Mucosa of stomach (tissue), 1 donor: ENCODE data around the gene KIF5A.

ENCODE experiments used
- H3K27me3 ChIP-seq: one replicate; pipeline ENCODE4 v1.7.0; 2013; ENCODE audit warnings: mild to moderate bottlenecking, low read length; ENCODE audit not compliant: control insufficient read depth, insufficient read depth
- H3K36me3 ChIP-seq: one replicate; pipeline ENCODE4 v1.7.0; 2013; ENCODE audit warnings: low read length; ENCODE audit not compliant: control insufficient read depth, insufficient read depth
- H3K4me1 ChIP-seq: one replicate; pipeline ENCODE4 v1.7.0; 2013; ENCODE audit warnings: mild to moderate bottlenecking, low read length; ENCODE audit not compliant: control insufficient read depth, insufficient read depth
- H3K4me3 ChIP-seq: one replicate; pipeline ENCODE4 v1.7.0; 2013; ENCODE audit warnings: low read length
- H3K9ac ChIP-seq: one replicate; pipeline ENCODE4 v1.7.0; 2013; ENCODE audit warnings: mild to moderate bottlenecking, low read length, moderate library complexity
- H3K9me3 ChIP-seq: one replicate; pipeline ENCODE4 v1.7.0; 2013; ENCODE audit warnings: mild to moderate bottlenecking, low read length, moderate library complexity; ENCODE audit not compliant: control insufficient read depth
- donor health status: Pancreatic carcinoma.

Gene KIF5A

DNA sequence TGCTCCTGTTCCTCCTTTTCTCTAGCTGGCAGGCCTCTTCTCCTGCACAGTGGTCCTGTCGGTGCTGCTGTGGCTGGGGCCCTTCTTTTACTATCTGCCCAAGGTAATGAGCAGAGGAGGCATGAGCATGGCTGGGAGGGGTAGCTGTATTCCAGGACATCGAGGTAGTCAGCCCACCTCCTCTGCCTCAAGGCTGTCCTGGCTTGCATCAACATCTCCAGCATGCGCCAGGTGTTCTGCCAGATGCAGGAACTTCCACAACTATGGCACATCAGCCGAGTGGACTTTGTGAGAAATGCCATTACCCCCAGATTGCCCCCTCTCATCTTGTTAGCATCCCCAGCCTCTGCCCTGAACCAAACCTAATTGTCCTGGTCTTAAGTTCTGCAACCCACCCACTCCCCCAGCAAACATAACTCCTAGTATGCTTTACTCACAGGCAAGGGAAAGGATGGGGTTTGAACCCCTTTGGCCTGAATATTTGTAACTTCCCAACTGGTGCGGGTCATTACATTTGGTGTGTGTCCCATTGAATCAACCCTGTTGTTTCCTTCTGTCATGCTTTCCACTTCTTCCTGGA, 74.1 kb downstream of the KIF5A start:
- Histone ChIP-seq H3K4me1 (peaks cover 30% of the 10 kb centered on the region), H3K36me3 (no peaks in the 10 kb centered on the region), H3K4me3 (no peak overlapping the region), H3K9ac (no peak overlapping the region), H3K9me3 (no peaks in the 10 kb centered on the region), H3K27me3 (peaks cover 98% of the 10 kb centered on the region)

DNA sequence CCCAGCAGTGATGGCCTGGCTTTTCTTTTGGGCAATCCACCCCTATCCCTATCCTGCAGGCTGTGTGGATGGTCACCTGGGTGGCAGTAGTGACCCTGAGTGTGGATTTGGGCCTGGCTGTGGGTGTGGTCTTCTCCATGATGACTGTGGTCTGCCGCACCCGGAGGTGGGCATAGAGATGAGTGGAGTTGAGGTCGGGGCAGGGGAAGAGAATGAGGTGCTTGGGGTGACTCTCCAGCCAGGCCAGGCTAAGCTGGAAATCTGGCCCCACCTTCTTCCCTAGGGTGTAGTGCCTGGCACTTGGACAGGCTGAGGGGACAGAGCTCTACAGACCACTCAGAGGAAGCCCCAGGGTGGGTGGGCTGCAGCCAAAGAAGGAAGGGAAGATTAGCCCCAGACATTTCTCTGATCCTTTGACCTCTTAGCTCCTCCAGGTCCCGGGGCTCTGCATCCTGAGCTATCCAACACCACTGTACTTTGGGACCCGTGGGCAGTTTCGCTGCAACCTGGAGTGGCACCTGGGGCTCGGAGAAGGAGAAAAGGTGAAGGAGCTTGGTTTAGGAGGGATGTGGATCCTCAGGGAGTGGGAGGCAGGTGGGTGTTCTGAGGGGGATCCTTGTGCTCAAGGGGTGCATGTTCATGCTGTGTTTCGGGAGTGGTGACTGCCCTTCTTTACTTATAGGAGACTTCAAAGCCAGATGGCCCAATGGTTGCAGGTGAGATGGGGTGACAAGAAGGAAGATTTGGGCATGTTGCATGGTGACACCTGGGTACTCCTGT, 74.8 kb downstream of the KIF5A start:
- Histone ChIP-seq H3K9ac (no peak overlapping the region), H3K9me3 (no peaks in the 10 kb centered on the region), H3K36me3 (no peaks in the 10 kb centered on the region), H3K27me3 (peaks cover 95% of the 10 kb centered on the region), H3K4me1 (peaks cover 25% of the 10 kb centered on the region), H3K4me3 (no peak overlapping the region)

DNA sequence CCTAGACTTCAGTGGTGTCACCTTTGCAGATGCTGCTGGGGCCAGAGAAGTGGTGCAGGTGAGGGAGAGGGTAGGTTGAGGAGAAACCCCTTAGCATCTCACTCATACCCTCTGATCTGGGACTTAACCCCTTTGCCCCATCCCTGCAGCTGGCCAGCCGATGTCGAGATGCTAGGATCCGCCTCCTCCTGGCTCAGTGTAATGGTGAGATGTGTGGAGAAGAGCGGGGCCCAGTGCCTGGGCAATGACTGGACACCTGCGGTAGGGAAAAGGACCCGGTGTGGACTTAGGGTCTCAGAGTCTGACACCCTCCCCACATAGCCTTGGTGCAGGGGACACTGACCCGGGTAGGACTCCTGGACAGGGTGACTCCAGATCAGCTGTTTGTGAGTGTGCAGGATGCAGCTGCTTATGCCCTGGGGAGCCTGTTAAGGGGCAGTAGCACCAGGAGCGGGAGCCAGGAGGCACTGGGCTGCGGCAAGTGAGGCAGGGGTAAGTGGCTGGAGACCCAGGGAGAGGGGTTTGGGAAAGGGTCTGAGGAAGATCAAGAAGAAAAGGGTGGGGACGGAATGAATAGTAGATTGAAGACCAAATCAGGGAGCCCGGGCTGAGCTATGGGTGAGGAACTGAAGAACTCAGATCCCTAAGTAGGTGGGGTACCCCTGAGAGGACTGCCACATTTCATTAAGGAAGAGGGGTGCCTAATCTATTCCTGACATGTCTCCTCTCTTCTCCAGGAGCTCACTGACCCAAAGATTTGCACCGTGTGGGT, 75.6 kb downstream of the KIF5A start:
- Histone ChIP-seq H3K9me3 (no peaks in the 10 kb centered on the region), H3K27me3 (peaks cover 95% of the 10 kb centered on the region), H3K36me3 (no peaks in the 10 kb centered on the region), H3K4me1 (peaks cover 22% of the 10 kb centered on the region), H3K4me3 (no peak overlapping the region), H3K9ac (no peak overlapping the region)

DNA sequence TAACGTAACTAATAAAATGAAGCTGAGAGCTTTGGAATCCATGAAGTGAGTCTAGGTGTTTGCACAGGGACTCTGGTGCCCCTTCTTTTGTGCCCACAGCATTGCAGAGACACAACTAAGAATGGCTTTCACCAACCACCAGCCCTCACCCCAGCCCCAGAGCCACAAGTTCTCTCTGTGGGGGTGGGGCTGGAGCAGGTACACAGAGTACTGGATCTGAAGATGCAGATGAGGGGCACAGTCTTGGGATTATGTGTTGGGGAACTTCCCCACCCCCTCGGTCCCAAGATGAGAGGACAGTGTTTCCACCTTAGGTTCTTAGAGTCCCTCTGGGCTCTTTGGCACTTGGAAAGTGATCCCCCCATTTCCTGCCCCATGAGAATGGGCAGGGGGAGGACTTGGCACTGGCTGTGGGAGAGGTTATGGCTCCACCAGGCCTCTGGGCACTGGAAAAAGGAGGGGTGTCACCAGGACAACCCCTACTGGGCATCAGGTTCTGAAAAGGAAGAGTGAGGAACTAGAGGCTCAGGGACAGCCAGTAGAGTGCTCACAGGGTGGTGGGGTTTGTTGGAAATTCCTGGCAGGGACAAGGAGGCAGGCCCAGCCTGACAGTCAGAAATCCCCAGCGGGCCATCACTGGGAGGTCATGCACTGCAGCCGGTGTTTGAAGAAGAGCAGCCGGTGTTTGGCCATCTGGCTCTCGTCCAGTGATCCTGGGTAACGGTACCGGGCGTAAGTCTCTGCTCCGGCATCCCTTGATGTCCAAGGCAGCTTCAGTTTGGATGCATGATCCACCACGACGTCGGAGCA, 76.5 kb downstream of the KIF5A start:
- peaks cover 95% of the 10 kb centered on the region for H3K27me3 ChIP-seq
- peaks cover 15% of the 10 kb centered on the region for H3K4me1 ChIP-seq

DNA sequence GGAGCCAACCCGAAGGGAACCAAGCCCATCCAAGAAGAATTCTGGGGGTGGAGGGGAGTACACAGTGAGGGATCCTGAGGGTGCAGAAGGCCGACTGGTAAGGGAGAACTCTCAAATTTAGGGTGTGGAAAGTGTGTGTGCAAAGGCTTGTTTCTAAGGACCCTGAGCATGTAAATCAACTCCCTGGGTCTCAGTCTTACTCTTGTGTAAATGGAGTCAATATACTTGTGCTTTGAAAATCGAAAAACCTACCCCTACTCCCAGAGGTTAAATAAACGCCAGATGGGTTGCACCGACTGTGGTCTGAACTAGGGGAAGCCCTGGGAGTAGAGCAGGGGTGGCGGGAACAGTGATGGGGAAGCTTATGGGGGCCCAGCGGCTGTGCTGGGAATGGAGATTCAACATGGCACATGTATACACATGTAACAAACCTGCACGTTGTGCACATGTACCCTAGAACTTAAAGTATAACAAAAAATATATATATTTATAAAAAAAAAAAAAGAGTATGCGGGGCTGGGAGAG, 77.1 kb downstream of the KIF5A start:
- Histone ChIP-seq H3K36me3 (no peaks in the 10 kb centered on the region), H3K4me1 (peaks cover 8% of the 10 kb centered on the region), H3K4me3 (no peak overlapping the region), H3K9ac (no peak overlapping the region), H3K9me3 (no peaks in the 10 kb centered on the region), H3K27me3 (peaks cover 95% of the 10 kb centered on the region)

More for the DNA sequence above, 76.5 kb downstream of the KIF5A start:
- no peaks in the 10 kb centered on the region for H3K9me3 ChIP-seq
- no peak overlapping the region for H3K4me3 ChIP-seq
- no peaks in the 10 kb centered on the region for H3K36me3 ChIP-seq
- no peak overlapping the region for H3K9ac ChIP-seq

DNA sequence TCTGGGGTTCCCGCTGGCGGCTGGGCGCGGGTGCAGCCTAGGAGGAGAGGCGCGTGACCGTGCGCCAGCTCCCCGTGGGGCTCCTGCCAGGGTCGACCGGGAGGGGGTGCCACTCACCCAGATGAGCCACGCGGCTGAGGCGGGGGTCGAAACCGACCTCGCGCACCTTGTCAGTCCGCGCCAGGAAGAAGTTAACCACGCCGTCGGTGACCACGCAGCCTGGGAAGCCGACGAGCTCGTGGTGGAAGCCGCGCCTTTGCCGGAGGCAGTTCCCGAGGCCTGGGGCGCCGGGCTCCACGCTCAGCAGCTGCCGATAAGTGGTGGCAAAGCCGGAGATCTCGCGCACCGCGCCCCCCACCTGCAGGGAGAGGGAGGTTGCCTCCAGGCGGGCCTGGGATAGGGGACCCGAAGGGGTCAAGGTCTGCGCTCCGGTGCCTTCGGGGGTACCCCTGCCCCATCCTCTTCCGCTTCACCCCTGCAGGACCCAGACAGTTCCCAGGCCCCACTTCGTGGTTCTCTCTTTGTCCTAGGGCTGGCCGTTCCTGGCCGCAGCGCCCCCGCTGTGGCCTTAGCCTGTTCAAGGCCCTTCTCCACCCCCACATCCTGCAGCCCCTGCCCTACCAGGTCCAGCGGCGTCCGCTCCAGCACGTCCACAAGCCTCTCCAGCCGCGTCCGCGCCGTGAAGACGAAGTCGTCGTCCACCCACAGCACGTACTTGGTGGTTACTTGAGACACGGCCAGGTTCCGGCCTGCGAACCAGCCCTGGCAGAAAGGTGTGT, 77.8 kb downstream of the KIF5A start:
- no peak overlapping the region for H3K9ac ChIP-seq
- H3K4me1 ChIP-seq, result peaks cover 11% of the 10 kb centered on the region
- H3K4me3 ChIP-seq, result no peak overlapping the region
- H3K36me3 ChIP-seq, result no peaks in the 10 kb centered on the region
- peaks cover 94% of the 10 kb centered on the region for H3K27me3 ChIP-seq
- H3K9me3 ChIP-seq, result no peaks in the 10 kb centered on the region

DNA sequence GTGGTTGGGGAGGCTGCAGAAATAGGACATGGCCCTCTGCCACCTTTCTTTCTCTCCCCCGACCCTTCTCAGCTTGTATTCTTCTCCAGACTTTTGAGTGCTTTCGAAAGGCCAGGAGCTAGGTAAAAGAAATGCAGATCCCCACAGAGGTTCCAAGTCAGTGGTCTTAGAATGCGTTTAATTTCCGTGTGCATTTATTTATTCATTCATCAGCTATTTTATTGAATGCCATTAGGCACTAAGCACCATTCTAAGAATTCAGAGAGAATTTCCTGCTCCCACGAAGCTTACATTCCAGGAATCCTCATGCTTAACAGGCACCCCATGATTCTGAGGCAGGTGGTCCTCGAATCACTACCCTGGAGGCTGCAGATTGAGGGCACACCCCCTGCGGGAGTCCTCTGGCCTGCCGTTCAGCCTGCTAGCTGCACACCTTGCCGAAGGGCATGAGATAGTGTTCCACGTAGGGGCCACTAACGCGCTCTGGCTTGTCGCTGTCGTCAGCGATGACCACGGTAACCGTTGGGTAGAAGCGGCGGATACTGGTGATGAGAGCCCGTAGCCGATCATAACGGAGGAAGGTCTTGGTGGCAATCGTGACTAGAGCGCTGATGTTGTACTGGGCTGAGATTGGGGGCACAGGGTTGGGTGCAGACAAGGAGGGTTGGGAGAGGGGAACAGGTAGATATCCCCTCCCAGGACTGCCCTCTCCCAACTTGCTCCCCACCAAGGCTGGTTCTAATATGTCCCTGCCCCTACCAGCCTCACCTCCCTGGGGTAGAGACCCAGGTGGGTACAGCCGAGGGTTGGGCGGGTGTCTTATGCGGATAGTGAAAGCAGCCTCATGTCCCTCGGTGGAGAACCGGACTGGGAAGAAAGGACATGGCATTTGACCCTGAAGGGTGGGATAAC, 78.7 kb downstream of the KIF5A start:
- Histone ChIP-seq H3K27me3 (peaks cover 95% of the 10 kb centered on the region), H3K36me3 (no peaks in the 10 kb centered on the region)

DNA sequence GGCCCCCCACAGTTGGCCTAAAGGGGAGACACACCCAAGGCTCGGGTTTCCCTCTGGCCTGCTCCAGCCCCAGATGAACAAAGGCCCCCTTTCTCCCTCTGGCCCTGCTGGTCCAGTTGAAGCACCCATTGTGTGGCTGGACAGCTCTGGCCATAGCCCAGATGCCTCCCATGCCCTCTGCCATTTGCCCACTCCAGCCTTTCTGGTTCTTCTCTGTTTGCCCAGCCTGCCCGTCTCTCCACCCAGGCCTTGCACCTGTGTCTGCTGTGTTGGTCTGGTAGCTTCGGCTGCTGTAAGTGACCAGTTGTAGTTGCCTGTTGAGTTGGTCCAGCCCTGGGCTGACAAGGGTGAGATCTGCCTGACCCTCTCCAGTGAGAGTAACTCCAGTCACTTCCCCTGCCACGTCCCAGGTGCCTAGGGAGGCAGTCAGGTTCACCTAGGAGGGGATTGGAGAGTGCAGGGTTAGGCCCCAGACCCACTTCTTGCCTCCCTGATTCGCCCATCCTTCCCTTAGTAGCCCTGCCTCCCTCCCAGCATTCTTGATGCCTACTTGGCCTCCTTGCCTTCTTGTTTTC, 80.1 kb downstream of the KIF5A start:
- H3K9me3 ChIP-seq, result no peaks in the 10 kb centered on the region
- H3K36me3 ChIP-seq, result no peaks in the 10 kb centered on the region
- no peak overlapping the region for H3K4me3 ChIP-seq
- H3K4me1 ChIP-seq, result peaks cover 17% of the 10 kb centered on the region
- H3K9ac ChIP-seq, result no peak overlapping the region
- peaks cover 89% of the 10 kb centered on the region for H3K27me3 ChIP-seq

More for the DNA sequence above, 78.7 kb downstream of the KIF5A start:
- Histone ChIP-seq H3K9me3 (no peaks in the 10 kb centered on the region), H3K9ac (no peak overlapping the region), H3K4me3 (no peak overlapping the region), H3K4me1 (peaks cover 17% of the 10 kb centered on the region)

DNA sequence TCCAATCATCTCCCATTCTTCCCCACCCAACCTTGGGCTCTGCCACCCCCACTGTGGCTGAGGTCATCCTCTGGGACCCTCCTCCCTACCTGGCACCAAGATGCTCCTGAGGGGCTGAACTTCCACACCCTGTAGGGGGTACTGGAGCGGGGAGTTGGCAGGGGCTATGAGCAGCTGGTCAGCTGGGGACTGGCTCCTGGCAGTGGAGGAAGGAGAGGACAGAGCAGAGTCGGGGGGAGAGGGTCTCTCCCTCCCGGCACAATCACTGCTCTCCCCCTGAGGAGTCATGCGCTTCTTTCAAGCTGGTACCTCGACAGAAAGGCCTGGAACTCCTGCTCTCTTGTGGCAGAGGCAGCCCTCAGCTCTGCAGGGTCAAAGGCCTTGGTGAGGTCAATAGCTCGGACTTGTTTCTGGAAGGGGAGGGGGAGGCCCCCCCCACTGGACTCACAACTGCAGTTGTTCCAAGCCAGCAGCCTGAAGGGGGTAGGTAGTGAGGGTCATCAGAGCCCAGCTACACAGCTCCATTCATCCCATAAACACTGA, 81.1 kb downstream of the KIF5A start:
- Histone ChIP-seq H3K4me1 (peaks cover 17% of the 10 kb centered on the region), H3K9me3 (no peaks in the 10 kb centered on the region), H3K4me3 (no peak overlapping the region), H3K36me3 (no peaks in the 10 kb centered on the region), H3K27me3 (peaks cover 81% of the 10 kb centered on the region), H3K9ac (no peak overlapping the region)

DNA sequence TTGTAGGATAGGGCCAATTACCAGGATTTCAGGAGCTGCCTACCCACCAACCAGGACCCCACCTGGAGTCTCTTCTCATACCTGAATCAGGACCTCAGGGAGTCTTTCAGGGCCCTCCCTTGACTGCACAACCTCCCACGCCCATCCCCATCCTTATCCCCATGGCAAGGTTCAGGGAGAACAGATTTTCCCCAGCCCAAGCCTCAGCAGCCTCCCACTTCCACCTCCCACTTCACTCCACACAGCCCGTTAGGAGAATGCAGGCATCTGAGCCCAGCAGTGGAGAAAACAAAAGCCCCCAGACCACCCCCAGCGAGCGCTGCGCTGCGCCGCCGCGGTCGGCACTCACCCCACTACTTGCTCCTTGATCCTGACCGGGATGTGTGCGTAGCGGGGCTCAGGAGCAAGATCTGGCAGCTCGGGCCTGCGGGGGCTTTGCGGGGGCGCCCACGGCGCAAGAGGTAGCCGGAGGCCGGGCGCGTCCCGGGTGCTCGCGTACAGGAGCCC, 81.8 kb downstream of the KIF5A start:
- no peaks in the 10 kb centered on the region for H3K36me3 ChIP-seq
- H3K4me1 ChIP-seq, result peaks cover 17% of the 10 kb centered on the region
- H3K4me3 ChIP-seq, result no peak overlapping the region
- H3K9ac ChIP-seq, result no peak overlapping the region
- H3K27me3 ChIP-seq, result peaks cover 74% of the 10 kb centered on the region
- no peaks in the 10 kb centered on the region for H3K9me3 ChIP-seq
